Skeletal muscle cell (primary cell): Measurements from ENCODE around the gene PAK5.

ENCODE experiments used
- DNase-seq: peaks from one replicate; pipeline ENCODE4 v3.0.0-alpha.2; 2010; ENCODE audit warnings: low read depth
- H3K4me3 ChIP-seq: 2 replicates; pipeline ENCODE4 v1.5.1; 2011; ENCODE audit warnings: low read depth, mild to moderate bottlenecking, control low read depth, low read length, moderate library complexity

PAK5 gene

GRCh38 chr20:9838378-9839295 is at the start of gene PAK5:
TSS of gene PAK5 (minus strand) at chr20:9839076. CDS start at chr20:9644328, 194,748 bp downstream.
- no peak for DNase-seq
- H3K4me3 ChIP-seq = peak within 1 kb of the TSS; percentile 37

- DNase-seq = no peak
- H3K4me3 ChIP-seq = no peak overlapping the region
Measured at GRCh38 chr20:9887706-9888105, 48.8 kb upstream of the PAK5 start.

DNA sequence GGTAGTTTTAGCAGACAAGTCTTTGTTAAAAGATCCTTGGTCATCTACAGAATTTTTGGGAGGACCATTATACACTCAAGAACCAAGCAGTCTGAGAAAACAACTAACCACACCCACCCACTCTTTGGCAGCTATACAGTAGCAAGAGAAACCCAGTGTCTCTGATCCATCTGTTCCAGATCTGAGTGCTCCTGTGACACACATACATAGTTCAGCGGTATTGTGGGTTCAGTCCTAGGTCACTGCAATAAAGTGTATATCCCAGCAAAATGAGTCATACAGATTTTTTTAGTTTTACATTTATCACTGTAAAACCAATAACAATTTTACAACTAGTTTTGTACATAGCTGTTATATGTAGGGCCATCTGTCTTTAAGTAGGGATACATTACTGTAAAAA is 47.4 kb upstream of the PAK5 start:
- no peak overlapping the region for H3K4me3 ChIP-seq
- no peak for DNase-seq

GRCh38 chr20:9884666-9885065 is 45.8 kb upstream of the PAK5 start:
- DNase-seq = no peak
- no peak overlapping the region for H3K4me3 ChIP-seq

GRCh38 chr20:9884061-9884460 is 45.2 kb upstream of the PAK5 start:
- DNase-seq = no peak
- H3K4me3 ChIP-seq = no peak overlapping the region

- DNase-seq = no peak
- no peak overlapping the region for H3K4me3 ChIP-seq
Measured at GRCh38 chr20:9877932-9878495, 39.1 kb upstream of the PAK5 start.

DNA sequence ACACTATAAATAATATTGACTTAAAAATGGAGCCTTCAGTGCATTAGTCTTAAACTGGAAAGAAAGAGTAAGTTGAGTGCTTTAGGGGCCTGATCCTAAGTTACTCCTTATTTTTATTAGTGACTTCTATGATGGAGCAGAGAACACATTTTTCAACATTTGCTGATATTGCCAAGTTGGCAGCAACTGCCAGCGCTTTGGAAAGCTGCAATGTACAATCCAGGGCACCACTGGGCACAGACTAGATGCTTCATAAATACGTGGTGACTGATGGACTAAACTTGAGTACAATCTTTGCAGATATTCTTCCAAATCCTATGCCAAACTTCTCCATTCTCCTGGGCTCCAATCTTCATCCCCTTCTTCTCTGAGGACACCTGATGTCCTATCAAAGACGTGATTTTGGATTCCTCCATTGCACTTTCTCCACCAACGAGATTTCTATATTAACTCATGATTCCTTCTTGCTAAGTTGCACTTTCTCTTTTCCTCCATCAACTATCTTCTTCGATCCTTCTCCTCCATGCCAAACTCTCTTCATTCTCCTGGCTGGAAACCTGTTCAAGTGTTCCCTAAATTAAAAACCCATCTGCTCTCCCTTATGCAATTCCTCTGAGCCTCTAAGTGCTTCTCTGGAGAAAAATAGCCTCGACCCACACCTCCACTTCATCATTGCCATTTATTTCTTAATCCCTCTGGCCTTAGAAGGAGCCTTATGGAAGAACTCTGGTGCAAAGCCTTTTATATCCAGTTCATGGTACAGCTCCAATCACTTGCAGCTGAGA is 28.5 kb upstream of the PAK5 start:
- H3K4me3 ChIP-seq = no peak overlapping the region
- DNase-seq = no peak

GRCh38 chr20:9852566-9852965 is 13.7 kb upstream of the PAK5 start:
- H3K4me3 ChIP-seq = no peak overlapping the region
- DNase-seq = no peak

DNA sequence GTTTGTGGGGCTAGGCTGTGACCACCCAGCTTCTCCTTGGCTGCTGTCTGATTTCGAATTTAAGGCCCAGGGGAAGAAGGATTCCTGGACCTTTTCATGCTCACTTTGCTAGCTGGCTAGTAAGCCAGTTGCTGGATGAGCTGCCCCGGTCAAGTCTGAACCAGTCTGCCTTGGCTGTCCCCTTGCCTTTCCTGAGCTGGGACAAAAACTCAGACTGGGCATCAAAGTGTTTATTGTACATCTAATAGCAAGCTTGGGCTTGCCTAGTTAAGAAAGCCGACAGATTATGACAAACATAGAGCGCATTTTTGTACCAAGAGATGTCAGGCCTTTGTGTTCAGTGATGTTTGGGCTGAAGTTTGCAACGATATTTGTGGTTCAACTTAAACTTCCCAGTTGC is 750 bp upstream of the PAK5 start:
- DNase-seq = no peak
- H3K4me3 ChIP-seq = no peak overlapping the region

GRCh38 chr20:9838035-9838377 is 870 bp downstream of the PAK5 start:
- no peak for DNase-seq
- H3K4me3 ChIP-seq = no peak overlapping the region

- H3K4me3 ChIP-seq = no peak overlapping the region
- no peak for DNase-seq
Measured at GRCh38 chr20:9837634-9838033, 1.2 kb downstream of the PAK5 start.

GRCh38 chr20:9835302-9835701 is 3.6 kb downstream of the PAK5 start:
- H3K4me3 ChIP-seq = no peak overlapping the region
- DNase-seq = no peak

- no peak overlapping the region for H3K4me3 ChIP-seq
- no peak for DNase-seq
Measured at GRCh38 chr20:9831032-9831431, 7.8 kb downstream of the PAK5 start.

DNA sequence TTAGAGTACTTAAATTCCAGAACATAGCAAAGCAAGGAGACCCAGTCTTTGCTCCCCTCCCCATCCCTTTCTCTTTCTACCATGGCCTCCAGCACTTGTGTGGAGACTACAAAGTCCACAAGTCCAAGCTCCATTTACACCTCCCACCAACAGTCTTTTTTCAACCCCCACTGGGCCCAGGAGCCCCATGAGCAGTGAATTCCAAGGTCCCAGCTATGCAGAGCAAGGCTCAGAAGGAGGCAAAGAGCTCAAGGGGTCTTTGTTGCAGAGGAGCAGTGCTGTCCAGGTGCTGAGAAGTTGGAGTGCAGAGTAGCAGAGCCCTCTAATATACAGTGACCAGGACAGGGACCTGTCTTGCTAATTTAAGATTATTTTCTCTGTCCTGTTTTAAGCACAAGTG is 9.0 kb downstream of the PAK5 start:
- H3K4me3 ChIP-seq = no peak overlapping the region
- DNase-seq = no peak

GRCh38 chr20:9817654-9818053 is 21.2 kb downstream of the PAK5 start:
- DNase-seq = no peak
- no peak overlapping the region for H3K4me3 ChIP-seq

DNA sequence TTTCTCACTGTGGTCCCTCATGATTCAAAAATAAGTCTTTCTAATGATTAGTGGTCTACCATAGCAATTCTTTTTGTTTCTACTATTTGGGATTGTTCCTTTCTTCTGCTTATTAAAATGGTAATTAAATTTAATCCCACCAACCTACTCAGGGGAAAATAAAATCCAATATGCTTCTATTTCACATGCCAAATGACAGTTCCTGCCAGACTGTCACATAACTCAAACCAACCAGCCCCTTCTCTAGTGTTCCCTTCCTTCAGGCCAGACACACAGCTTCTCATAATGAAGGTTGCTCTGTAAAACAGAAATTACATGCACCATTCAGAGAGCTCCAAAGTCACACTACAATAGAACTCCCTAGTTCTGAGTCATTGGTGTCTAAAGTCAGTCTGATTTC is 23.2 kb downstream of the PAK5 start:
- DNase-seq = no peak
- no peak overlapping the region for H3K4me3 ChIP-seq

DNA sequence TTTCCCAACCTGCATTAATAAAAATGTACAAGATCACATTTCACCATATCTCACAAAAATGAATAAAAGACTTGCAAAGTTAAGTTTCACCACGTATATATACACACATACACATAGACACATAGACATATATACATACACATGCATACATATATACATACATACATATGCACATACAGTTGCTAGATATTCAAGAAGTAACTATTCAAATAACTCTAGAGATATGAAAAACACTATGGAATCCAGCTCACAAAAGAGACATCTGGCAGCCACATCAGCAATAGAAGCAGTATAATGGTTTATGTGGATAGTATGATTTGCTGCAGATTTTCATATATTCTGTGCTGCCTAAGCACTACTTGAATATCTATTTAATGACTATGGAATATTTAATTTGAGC is 28.1 kb downstream of the PAK5 start:
- H3K4me3 ChIP-seq = no peak overlapping the region
- no peak for DNase-seq

DNA sequence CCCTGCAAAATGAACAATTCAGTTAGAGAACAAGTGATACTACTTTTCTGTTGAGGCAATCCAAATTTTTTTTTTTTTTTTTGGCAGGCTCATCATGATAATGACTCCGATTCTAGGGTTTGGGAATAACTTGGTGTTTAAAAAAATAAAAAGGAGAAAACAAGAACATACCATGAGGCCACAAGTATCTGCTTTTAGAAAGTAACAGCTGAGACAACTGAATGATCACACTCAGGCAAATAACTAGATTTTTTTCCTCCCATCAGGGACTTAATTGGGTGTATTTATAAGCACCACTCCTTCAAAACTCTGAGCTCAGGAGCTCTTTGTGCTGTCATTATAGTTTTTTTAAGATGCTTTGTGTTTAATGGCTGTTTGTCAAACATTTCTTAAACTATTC is 29.6 kb downstream of the PAK5 start:
- DNase-seq = no peak
- no peak overlapping the region for H3K4me3 ChIP-seq

- DNase-seq = no peak
- H3K4me3 ChIP-seq = no peak overlapping the region
Measured at GRCh38 chr20:9808166-9808565, 30.7 kb downstream of the PAK5 start.

DNA sequence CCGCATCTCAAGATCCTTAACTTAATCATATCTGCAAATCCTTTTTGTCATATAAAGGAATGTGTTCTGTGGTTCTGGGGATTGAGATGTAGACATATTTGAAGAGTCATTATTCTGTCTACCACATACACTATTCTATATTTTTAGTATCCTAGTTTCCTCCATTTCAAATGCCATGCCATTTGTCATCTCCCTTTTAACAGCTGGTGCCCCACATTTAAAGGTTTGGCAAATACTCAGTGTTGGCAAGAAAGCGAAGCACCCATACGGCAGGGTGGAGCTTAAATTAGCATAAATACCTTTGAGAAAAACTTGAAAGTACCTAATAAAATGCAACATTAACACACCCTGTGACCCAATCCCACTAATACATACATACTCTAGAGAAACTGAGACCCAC is 31.7 kb downstream of the PAK5 start:
- DNase-seq = no peak
- no peak overlapping the region for H3K4me3 ChIP-seq

- DNase-seq = no peak
- H3K4me3 ChIP-seq = no peak overlapping the region
Measured at GRCh38 chr20:9800421-9800820, 38.5 kb downstream of the PAK5 start.
